K562 (cell line): Measurements from ENCODE around the gene PARP1. TPM values are rescaled to one million over a fixed set of nuclear protein-coding genes. Genes with fewer than 3 reads are reported as not detected.

Source experiments
- ARID4B ChIP-seq: sonication (generic); formaldehyde crosslinking; IDR thresholded peaks from 2 replicates; pipeline ENCODE4 v1.8.0; 2022; ENCODE audit warnings: mild to moderate bottlenecking, missing genetic modification reagents
- ELK3 ChIP-seq: fragments of 450-650 bp; formaldehyde crosslinking; IDR thresholded peaks from 2 replicates; pipeline ENCODE4 v1.4.0; 2020; ENCODE audit warnings: mild to moderate bottlenecking
- LEF1 ChIP-seq: fragments of 450-650 bp; IDR thresholded peaks from 2 replicates; pipeline ENCODE4 v1.6.1; 2016; ENCODE audit warnings: mild to moderate bottlenecking
- RBBP5 ChIP-seq: fragments of 200-600 bp; sonication (generic); IDR thresholded peaks from 2 replicates; pipeline ENCODE4 v1.6.1; 2012; ENCODE audit warnings: borderline replicate concordance, mild to moderate bottlenecking, low read length, control low read depth, inconsistent platforms; ENCODE audit not compliant: insufficient read depth, poor library complexity, severe bottlenecking
- RREB1 ChIP-seq: fragments of 250-450 bp; sonication (Bioruptor Pico); IDR thresholded peaks from 2 replicates; pipeline ENCODE4 v1.4.0; 2020
- STAG1 ChIP-seq: sonication (generic); formaldehyde crosslinking; IDR thresholded peaks from 2 replicates; pipeline ENCODE4 v1.5.0; 2020; ENCODE audit warnings: missing genetic modification reagents, borderline replicate concordance
- ZBTB43 ChIP-seq: sonication (generic); formaldehyde crosslinking; IDR thresholded peaks from 2 replicates; pipeline ENCODE4 v1.8.0; 2023; ENCODE audit warnings: mild to moderate bottlenecking, missing genetic modification reagents
- polyA plus RNA-seq, 8 experiments: library from polyadenylated mRNA; depleted of rRNA in 4 of 8; stranded (reverse) in 5 of 8; unstranded in 3 of 8; fragments of >200 nt; fragmentation: Nextera tagmentation in 2 of 8; fragmentation: Illumina TruSeq in 1 of 8; extraction: Ambion mirVana in 2 of 8; extraction: Trizol in 1 of 8; gene quantifications; 2 replicates each; pipeline versions ENCODE4 v1.2.1 to v1.2.3, GENCODE V29; 2011 to 2014; ENCODE audit warnings: inconsistent platforms in 1 of 8, missing spikeins in 1 of 8
- total RNA-seq, 7 experiments: library from RNA; depleted of rRNA in 6 of 7; stranded (reverse); fragments of >200 nt in 6 of 7; fragmentation: Illumina TruSeq in 2 of 7; extraction: Trizol in 2 of 7; gene quantifications; 2 replicates each; pipeline versions ENCODE4 v1.2.1 to v1.2.3, GENCODE V29; 2011 to 2021; ENCODE audit warnings: low replicate concordance in 1 of 7

PARP1 gene
- total and polyA plus RNA-seq, 9 of the 15 experiments (the other 6 are each of a cell fraction or from before 2014, with no cell fraction given): 121 to 306 (median 250) TPM

- TF ChIP-seq ELK3 (CRISPR knock-in tag) (no peak), LEF1 (no peak), STAG1 (no peak), ARID4B (no peak), RREB1 (no peak), ZBTB43 (no peak), RBBP5 (no peak)
These were observed 72.2 kb downstream of the PARP1 start (continued) for GRCh38 chr1:226335661-226336060.
